Mesodermal cell (in vitro differentiated cells): ENCODE measurements around the gene ABHD14A.

Experiments
- H3K27ac ChIP-seq: 2 replicates; pipeline ENCODE4 v1.7.0; 2013; ENCODE audit warnings: mild to moderate bottlenecking, low read depth, low read length, moderate library complexity; ENCODE audit not compliant: severe bottlenecking
- H3K36me3 ChIP-seq: 2 replicates; pipeline ENCODE4 v1.7.1; 2013; ENCODE audit warnings: mild to moderate bottlenecking, low read length, moderate library complexity; ENCODE audit not compliant: control insufficient read depth, insufficient read depth
- H3K4me1 ChIP-seq: one replicate; pipeline ENCODE4 v1.7.1; 2013; ENCODE audit warnings: mild to moderate bottlenecking, low read length; ENCODE audit not compliant: insufficient read depth, control insufficient read depth, poor library complexity, severe bottlenecking
- H3K4me3 ChIP-seq: 2 replicates; pipeline ENCODE4 v1.7.0; 2013; ENCODE audit warnings: low read length, control low read depth, mild to moderate bottlenecking; ENCODE audit not compliant: insufficient read depth, poor library complexity, severe bottlenecking; ENCODE audit errors: extremely low read depth
- H3K9me3 ChIP-seq: 2 replicates; pipeline ENCODE4 v1.7.1; 2013; ENCODE audit warnings: mild to moderate bottlenecking, low read length, moderate library complexity; ENCODE audit not compliant: control insufficient read depth
- WGBS, 2 experiments: methylation state at CpG; one replicate each; pipeline ENCODE4 v1.1.5; 2013; ENCODE audit warnings: missing lambda C conversion rate in 2 of 2; ENCODE audit not compliant: insufficient coverage in 2 of 2; 5-methylcytosine and 5-hydroxymethylcytosine counted together

The ABHD14A gene

DNA sequence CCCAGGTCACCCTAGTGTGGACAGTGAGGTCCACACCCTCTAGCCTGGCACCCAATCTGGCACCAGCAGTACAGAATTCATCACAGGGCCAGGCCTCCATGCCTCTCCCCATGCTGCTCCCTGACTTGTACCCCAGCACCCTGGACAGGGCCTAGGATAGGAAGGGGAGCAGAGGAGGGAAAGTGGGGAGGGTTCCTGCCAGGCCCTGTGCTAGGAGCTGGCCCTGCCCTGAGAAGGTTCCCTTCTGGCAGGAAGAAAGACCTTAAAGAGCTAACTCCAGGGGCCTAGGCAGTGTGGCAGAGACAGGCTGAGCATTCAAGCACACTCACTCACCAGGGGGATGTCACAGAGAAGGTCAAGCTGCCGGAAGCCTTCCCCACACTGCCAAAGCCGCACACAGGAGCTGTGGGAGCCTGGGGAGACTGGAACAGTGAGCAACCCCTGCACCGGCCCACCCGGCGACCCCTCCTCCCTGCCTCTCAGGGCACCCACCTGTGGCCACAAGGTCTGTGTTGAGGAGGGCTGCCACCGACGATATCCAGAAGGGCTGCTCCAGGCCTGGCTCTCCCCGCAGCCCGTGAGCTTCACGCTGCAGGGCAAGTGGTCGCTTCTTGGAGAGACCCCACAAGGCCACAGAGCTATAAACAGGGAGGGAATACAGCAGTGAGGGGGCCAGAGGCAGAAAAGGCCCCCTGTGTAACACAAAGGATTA lies 40.6 kb upstream of the ABHD14A start:
- Histone ChIP-seq H3K9me3 (no peaks in the 10 kb centered on the region), H3K36me3 (peaks cover 70% of the 10 kb centered on the region), H3K4me3 (no peak overlapping the region), H3K27ac (no peak overlapping the region), H3K4me1 (no peaks in the 10 kb centered on the region)
- WGBS, 2 experiments: 96% methylated on average over 4 to 9 of the region's 11 CpGs

DNA sequence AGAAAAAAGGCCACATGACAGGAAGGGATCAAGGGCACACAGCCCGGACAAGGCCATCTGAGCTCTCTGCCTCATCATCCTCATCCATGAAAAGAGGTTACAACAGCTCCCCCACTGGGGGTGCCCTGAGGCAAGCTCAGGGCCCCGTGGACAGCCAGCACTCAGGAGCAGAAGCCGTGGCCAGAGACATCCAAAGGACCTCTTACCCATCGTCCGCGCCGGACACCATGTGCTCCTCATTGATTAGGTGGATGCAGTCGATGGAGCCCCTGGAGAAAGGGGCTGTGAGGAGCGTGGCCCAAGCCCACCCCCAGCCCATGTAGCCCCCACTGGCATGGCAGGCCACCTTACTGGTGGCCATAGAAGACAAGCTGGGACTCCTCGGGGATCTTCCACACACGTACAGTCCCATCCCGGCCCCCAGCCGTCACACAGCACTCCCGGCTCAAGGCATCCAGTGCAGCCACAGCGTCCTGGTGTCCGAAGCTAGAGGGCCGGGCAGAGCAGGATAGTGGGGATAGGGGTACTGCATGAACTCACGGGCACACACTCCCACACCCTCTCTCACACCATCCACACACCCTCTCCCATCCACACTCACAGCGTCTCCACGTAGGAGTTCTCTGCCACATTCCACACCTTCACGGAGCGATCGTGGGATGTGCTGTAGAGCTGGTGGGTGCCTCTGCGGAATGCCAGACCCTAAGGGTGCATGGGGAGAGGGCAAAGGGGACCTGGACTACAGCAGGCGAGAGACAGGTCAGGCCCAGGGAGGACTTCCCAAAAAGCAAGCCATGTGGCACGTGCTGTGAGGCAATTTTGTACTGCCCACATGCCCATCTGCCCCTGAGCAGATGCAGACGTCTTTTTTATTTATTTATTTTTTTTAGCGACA lies 39.6 kb upstream of the ABHD14A start:
- H3K4me1 ChIP-seq: peaks cover 5% of the 10 kb centered on the region
- H3K4me3 ChIP-seq: no peak overlapping the region
- H3K27ac ChIP-seq: no peak overlapping the region
- WGBS, 2 experiments: 94 to 97% methylated on average over 18 to 20 of the region's 28 CpGs
- peaks cover 72% of the 10 kb centered on the region for H3K36me3 ChIP-seq
- H3K9me3 ChIP-seq: no peaks in the 10 kb centered on the region

DNA sequence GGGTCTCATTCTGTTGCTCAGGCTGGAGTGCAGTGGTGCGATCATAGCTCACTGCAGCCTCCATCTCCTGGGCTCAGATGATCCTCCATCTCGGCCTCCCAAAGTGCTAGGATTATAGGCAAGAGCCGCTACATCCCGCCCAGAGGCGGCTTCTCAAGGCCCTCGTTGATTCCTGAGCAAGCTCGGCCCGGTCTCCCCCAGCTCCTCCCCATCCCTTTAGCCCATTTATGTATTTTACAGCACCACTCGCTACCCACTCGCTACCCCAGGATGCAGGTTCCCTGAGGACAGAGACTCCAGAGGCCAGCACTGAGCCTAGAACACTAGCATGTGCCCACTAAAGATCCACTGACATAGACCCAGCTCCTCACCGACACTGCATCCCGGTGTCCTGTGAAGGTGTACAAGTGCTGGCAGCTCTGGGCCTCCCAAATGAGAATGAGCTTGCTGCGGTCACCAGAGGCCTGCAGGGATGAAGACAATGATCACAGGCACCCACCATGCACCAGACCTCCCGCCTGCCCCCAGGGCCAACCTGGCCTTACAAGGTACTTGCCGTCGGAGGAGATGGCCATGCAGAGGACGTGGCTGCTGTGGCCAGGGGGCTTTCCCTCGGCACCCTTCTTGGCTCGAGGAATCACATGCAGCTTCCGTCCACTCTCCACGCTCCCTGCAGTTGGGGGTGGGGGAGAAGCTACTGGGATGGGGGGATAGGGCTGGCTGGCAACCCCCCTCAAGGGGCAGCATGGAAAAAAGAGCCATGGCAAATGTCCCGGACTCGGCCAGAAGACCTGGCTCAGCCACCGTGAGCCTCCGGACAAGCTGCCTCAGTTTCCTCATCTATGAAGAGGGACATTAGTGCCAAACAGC lies 38.7 kb upstream of the ABHD14A start:
- 93 to 99% methylated on average over 18 to 19 of the region's 25 CpGs for WGBS, 2 experiments
- Histone ChIP-seq H3K36me3 (peaks cover 73% of the 10 kb centered on the region), H3K4me3 (no peak overlapping the region), H3K4me1 (peaks cover 10% of the 10 kb centered on the region), H3K27ac (no peak overlapping the region), H3K9me3 (no peaks in the 10 kb centered on the region)

DNA sequence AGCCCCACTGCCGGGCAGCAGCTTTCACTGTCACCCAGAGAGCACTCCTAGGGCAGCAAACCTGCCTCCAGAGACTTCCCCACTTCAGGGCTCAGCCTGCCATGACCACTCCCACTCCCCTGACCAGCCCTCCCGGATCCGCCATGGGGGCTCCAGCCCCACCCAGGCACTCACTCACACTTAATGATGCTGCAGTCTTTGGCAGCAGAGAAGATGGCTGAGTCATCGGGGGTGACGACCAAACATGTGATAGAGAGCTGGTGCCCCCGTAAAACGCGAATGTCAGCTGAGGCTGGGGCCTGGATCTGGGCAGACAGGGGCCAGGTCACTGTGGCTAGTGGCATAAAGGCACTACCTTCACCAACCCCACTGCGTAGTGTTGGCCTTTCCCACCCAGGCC lies 37.9 kb upstream of the ABHD14A start:
- Histone ChIP-seq H3K4me3 (no peak overlapping the region), H3K9me3 (no peaks in the 10 kb centered on the region), H3K4me1 (peaks cover 10% of the 10 kb centered on the region), H3K27ac (no peak overlapping the region), H3K36me3 (peaks cover 73% of the 10 kb centered on the region)
- WGBS, 2 experiments: 92% methylated on average over 9 of the region's 9 CpGs

DNA sequence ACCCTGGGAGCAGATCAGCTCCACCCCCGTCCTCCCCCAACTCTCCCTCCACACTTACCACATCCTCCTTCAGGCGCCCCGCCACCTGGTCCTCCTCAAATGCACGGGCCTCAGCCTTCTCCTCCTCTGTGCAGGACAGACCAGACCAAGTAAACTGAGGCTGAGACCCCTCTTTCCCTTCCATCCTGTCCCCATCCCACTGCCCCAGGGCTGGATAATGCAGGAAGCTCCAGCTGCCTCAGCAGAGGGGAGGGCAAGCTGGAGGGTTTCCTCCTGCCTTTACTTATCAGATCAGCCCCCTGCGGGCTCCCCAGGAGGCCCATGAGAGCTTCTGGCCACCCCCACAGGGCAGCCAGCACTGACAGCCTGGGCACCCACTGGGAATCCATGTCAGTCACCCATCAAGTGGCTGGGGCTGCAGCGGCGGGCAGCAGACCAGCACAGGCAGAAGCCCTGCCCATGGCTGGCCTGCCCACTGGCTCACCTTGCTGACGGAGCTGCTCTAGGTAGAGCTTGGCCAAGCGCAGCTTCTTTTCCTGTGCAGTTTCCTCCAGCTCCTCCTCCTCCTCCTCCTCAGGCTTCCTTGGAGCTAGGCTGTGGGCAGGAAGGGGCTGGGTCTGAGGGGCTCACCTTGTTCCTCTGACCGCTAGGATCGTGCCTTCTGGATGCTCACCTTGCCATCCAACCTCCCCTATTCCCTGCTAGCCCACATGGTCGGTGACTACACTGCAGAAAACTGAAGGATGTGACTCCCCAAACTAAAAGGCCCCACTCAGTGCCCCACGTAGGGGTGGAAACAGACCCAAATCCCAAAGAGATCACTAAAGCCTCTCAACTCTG lies 37.0 kb upstream of the ABHD14A start:
- no peak overlapping the region for H3K4me3 ChIP-seq
- H3K4me1 ChIP-seq: peaks cover 15% of the 10 kb centered on the region
- H3K36me3 ChIP-seq: peaks cover 67% of the 10 kb centered on the region
- 93 to 98% methylated on average over 7 to 8 of the region's 13 CpGs for WGBS, 2 experiments
- no peak overlapping the region for H3K27ac ChIP-seq
- no peaks in the 10 kb centered on the region for H3K9me3 ChIP-seq

DNA sequence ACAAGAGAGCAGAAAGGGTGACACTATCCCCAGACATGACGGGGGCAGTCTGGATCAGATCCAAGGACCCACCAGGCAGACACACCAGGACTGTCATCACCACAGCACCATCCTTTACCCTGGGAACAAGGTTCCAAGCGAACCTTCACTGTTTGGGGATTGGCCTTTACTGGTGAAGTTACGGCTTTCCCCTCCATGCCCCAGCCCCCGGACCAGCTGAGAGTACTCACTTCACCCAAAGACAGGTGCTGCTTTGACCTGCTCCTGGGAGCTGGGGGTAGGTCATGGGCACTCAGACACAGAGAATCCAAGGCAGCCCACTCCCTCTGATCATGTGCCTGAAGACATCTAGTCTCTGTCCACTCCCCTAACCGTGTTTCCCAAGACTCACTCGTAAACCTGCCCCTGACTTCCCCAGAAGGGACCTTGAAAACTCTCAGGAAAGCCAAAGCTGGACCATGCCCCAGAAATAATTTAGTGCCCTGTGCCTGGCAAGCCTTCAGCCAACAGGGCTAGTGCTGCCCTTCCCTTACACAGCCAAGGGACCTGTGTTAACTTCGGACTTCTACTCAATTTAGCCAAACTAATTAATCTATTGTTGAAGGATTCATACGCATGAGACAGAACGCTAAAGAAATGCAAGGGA lies 36.0 kb upstream of the ABHD14A start:
- Histone ChIP-seq H3K9me3 (no peaks in the 10 kb centered on the region), H3K4me1 (peaks cover 18% of the 10 kb centered on the region), H3K4me3 (no peak overlapping the region), H3K36me3 (peaks cover 57% of the 10 kb centered on the region), H3K27ac (no peak overlapping the region)
- 91 to 93% methylated on average over 6 to 7 of the region's 9 CpGs for WGBS, 2 experiments

DNA sequence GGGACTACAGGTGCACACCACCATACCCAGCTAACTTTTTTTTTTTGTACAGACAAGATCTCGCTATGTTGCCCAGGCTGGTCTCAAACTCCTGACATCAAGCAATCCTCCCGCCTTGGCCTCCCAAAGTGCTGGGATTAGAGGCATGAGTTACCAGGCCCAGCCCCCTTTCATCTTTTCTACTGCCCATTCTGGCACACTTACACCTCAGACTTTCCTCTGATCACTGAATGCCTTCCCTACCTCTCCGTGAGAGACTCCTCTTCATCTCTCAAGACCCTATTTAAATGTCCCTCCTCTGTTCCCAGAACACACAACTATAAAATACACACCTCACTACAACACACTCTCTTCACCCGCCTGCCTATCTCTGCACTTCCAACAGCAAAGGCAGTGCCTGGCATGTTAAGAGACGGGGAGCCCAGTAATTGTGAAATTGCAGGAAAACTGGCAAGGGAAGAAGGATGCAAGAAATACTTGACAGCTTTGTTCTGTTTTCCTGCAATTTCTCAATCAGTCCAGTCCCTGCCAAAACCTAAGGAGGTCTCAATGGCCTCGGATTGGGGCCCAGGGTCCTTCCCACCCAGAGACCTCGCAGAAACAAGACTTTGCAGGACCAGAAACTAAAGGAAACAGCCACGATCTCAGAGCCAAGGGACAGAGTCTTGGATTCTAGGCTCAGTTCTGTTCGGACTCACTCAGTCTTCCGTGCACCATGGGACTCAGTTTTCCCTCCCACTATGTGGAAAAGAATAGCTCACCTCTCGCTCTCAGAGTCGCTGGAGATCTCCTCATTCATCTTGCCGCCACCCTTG lies 34.0 kb upstream of the ABHD14A start:
- Histone ChIP-seq H3K4me3 (peak overlapping the region; percentile 75), H3K27ac (peak overlapping the region; percentile 55), H3K4me1 (peaks cover 18% of the 10 kb centered on the region), H3K9me3 (no peaks in the 10 kb centered on the region), H3K36me3 (peaks cover 37% of the 10 kb centered on the region)
- 34 to 41% methylated on average over 12 to 13 of the region's 13 CpGs for WGBS, 2 experiments

DNA sequence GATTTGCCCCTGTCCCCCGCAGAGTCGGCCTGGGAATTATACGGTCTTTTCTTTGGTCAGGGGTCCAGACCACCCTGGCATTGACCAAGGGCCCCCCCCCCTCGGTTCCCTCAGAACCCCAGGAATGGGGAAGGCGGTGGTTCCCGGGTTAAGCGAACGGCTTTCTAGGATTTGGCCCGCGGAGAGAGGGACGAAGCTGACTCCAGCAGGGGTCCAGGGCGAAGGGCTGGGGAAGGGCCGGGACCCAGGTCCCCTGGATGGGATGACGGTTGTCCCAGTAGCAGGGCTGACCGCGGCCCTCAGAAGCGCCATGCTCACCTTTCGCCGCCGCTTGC lies 33.4 kb upstream of the ABHD14A start:
- Histone ChIP-seq H3K36me3 (peaks cover 31% of the 10 kb centered on the region), H3K4me1 (peaks cover 18% of the 10 kb centered on the region), H3K4me3 (peak overlapping the region; percentile 75), H3K27ac (peak overlapping the region; percentile 55), H3K9me3 (no peaks in the 10 kb centered on the region)
- WGBS, 2 experiments: 0 to 1% methylated on average over 15 to 16 of the region's 20 CpGs
